GM21528 (cell line): ENCODE results near the gene NOG.

Experiments
- ATAC-seq: cut with Tn5 transposase; IDR thresholded peaks from one replicate; pipeline ENCODE4 v1.9.1; 2021; ENCODE audit warnings: mild to moderate bottlenecking, moderate library complexity; ENCODE audit not compliant: unreplicated experiment, low FRiP score

The NOG gene

GRCh38 chr17:56633681-56634080, 40.2 kb downstream of the NOG start:
- no peak for ATAC-seq

GRCh38 chr17:56635641-56636040, 42.1 kb downstream of the NOG start:
- no peak for ATAC-seq

GRCh38 chr17:56636265-56636664, 42.8 kb downstream of the NOG start:
- ATAC-seq, result no peak

- no peak for ATAC-seq
Measured at GRCh38 chr17:56637254-56637653, 43.8 kb downstream of the NOG start.

- ATAC-seq, result no peak
Measured at GRCh38 chr17:56638591-56639051, 45.1 kb downstream of the NOG start.

GRCh38 chr17:56639517-56639916, 46.0 kb downstream of the NOG start:
- no peak for ATAC-seq

GRCh38 chr17:56640116-56640515, 46.6 kb downstream of the NOG start:
- ATAC-seq, result no peak

GRCh38 chr17:56641373-56641772, 47.9 kb downstream of the NOG start:
- no peak for ATAC-seq

- no peak for ATAC-seq
Measured at GRCh38 chr17:56641894-56642293, 48.4 kb downstream of the NOG start.

GRCh38 chr17:56642424-56642823, 48.9 kb downstream of the NOG start:
- ATAC-seq, result no peak
